Endothelial cell of umbilical vein (primary cell): Measurements from ENCODE around the gene ANAPC13. TPM values are rescaled to one million over a fixed set of nuclear protein-coding genes. Genes with fewer than 3 reads are reported as not detected.

Source experiments
- BruUV-seq: library from RNA; stranded (reverse); fragments of 400-500 nt; replicated peaks from 2 replicates; lab custom pipeline; 2021; lab: Mats Ljungman, UMichigan
- CTCF ChIA-PET: fragments of 300-600, 350-600 bp; sonication (Branson Sonifier 250); formaldehyde crosslinking; loops from one replicate; lab custom pipeline; 2021; ENCODE audit warnings: antibody characterized with exemption, inconsistent platforms; lab: Charles Lee
- POLR2A ChIA-PET: fragments of 300-600, 350-600 bp; sonication (Branson Sonifier 250); formaldehyde crosslinking; loops from one replicate; lab custom pipeline; 2021; ENCODE audit warnings: antibody characterized with exemption, inconsistent platforms; lab: Charles Lee
- DNase-seq: peaks from one replicate; pipeline ENCODE4 v3.0.0-alpha.2; 2011; ENCODE audit warnings: low read depth, low spot score
- FAIRE-seq: peaks from 2 replicates; lab custom pipeline; 2011; peaks lifted over from hg19 to GRCh38; lab: Jason Lieb, UNC
- H2AFZ ChIP-seq: 2 replicates; pipeline ENCODE4 v1.6.0; 2012; ENCODE audit warnings: low read depth, low read length, control low read depth, inconsistent platforms
- H3K27ac ChIP-seq: 2 replicates; pipeline ENCODE4 v1.5.1; 2011; ENCODE audit warnings: low read depth, mild to moderate bottlenecking, control low read depth, low read length, moderate library complexity; ENCODE audit not compliant: insufficient read depth
- H3K27me3 ChIP-seq, 2 experiments: 2 replicates each; pipeline versions ENCODE4 v1.6.0 to v1.6.1; 2011; ENCODE audit warnings: low read length in 2 of 2, mixed read lengths in 1 of 2; ENCODE audit not compliant: control insufficient read depth in 2 of 2, insufficient read depth in 2 of 2
- H3K36me3 ChIP-seq, 2 experiments: 2 replicates in 1 of 2; 3 replicates in 1 of 2; pipeline ENCODE4 v1.5.1; 2011; ENCODE audit warnings: low read length in 2 of 2, mild to moderate bottlenecking in 1 of 2, moderate library complexity in 1 of 2; ENCODE audit not compliant: control insufficient read depth in 2 of 2, insufficient read depth in 2 of 2; ENCODE audit errors: extremely low read depth in 1 of 2
- H3K4me1 ChIP-seq: 3 replicates; pipeline ENCODE4 v1.5.1; 2011; ENCODE audit warnings: mild to moderate bottlenecking, low read length; ENCODE audit not compliant: control insufficient read depth, insufficient read depth; ENCODE audit errors: extremely low read depth
- H3K4me2 ChIP-seq: 2 replicates; pipeline ENCODE4 v1.6.1; 2011; ENCODE audit warnings: low read length, control low read depth, mixed read lengths; ENCODE audit not compliant: insufficient read depth
- H3K4me3 ChIP-seq, 3 experiments: fragments of 200-600 bp in 1 of 3; sonication (generic), shearing (Covaris generic) in 1 of 3; replicated peaks in 1 of 3; 2 replicates each; pipeline ENCODE4 v1.5.1; 2011 to 2016; ENCODE audit warnings: control low read depth in 3 of 3, low read length in 3 of 3, mild to moderate bottlenecking in 2 of 3, inconsistent platforms in 1 of 3, low read depth in 1 of 3, moderate library complexity in 1 of 3; ENCODE audit not compliant: insufficient read depth in 1 of 3
- H3K79me2 ChIP-seq: 2 replicates; pipeline ENCODE4 v1.6.0; 2012; ENCODE audit warnings: low read length, inconsistent platforms; ENCODE audit not compliant: control insufficient read depth, insufficient read depth
- H3K9ac ChIP-seq: replicated peaks from 2 replicates; pipeline ENCODE3; 2011; ENCODE audit warnings: low read length, control low read depth; ENCODE audit not compliant: insufficient read depth; ENCODE audit errors: extremely low read depth
- H3K9me1 ChIP-seq: replicated peaks from 3 replicates; pipeline ENCODE4 v1.6.0; 2011; ENCODE audit warnings: mild to moderate bottlenecking, low read length; ENCODE audit not compliant: control insufficient read depth, insufficient read depth; ENCODE audit errors: extremely low read depth
- H3K9me3 ChIP-seq: replicated peaks from 2 replicates; pipeline ENCODE4 v1.5.1; 2012; ENCODE audit warnings: low read length, inconsistent platforms; ENCODE audit not compliant: control insufficient read depth, insufficient read depth
- H4K20me1 ChIP-seq: replicated peaks from 2 replicates; pipeline ENCODE3; 2011; ENCODE audit warnings: mild to moderate bottlenecking, low read length; ENCODE audit not compliant: control insufficient read depth, insufficient read depth; ENCODE audit errors: extremely low read depth
- EZH2 ChIP-seq: IDR thresholded peaks from 2 replicates; pipeline ENCODE4 v1.6.1; 2012; ENCODE audit warnings: borderline replicate concordance, low read depth, mild to moderate bottlenecking, moderate library complexity, low read length, inconsistent platforms; ENCODE audit not compliant: severe bottlenecking
- FOS ChIP-seq: IDR thresholded peaks from 2 replicates; pipeline ENCODE4 v1.6.1; 2011; ENCODE audit warnings: mild to moderate bottlenecking, low read length, moderate library complexity, borderline replicate concordance; ENCODE audit not compliant: insufficient read depth
- GATA2 ChIP-seq: IDR thresholded peaks from 2 replicates; pipeline ENCODE4 v1.7.0; 2011; ENCODE audit warnings: low read depth, mild to moderate bottlenecking, moderate library complexity, mixed read lengths, low read length; ENCODE audit not compliant: insufficient read length, insufficient read depth
- JUN ChIP-seq: IDR thresholded peaks from 2 replicates; pipeline ENCODE4 v1.6.1; 2011; ENCODE audit warnings: borderline replicate concordance, low read depth; ENCODE audit not compliant: insufficient read length, insufficient read depth
- MAX ChIP-seq: IDR thresholded peaks from 2 replicates; pipeline ENCODE4 v1.6.1; 2011; ENCODE audit not compliant: insufficient read depth, insufficient read length
- MYC ChIP-seq: IDR thresholded peaks from one replicate; pipeline ENCODE4 v1.6.1; 2011; ENCODE audit warnings: mild to moderate bottlenecking, low read depth, low read length
- POLR2A ChIP-seq: IDR thresholded peaks from 2 replicates; pipeline ENCODE4 v1.6.1; 2012; ENCODE audit warnings: low read depth, mild to moderate bottlenecking, control low read depth, low read length
- POLR2AphosphoS5 ChIP-seq: IDR thresholded peaks from 2 replicates; pipeline ENCODE4 v1.6.1; 2012; ENCODE audit warnings: low read depth, mild to moderate bottlenecking, control low read depth, low read length, moderate library complexity; ENCODE audit not compliant: insufficient read depth
- dilution Hi-C: fragments of 300-500 bp; cut with MboI; formaldehyde crosslinking; loops from one replicate; pipeline ENCODE4 v1.15.0; 2019; ENCODE audit warnings: low sequenced_read_pairs; ENCODE audit not compliant: extremely low pct_ligation_motif_present
- intact Hi-C: fragments of 100-400 bp; cut with micrococcal nuclease; formaldehyde crosslinking; loops from one replicate; pipeline ENCODE4 v1.10.0; 2022
- polyA plus RNA-seq, 4 experiments: library from polyadenylated mRNA; depleted of rRNA in 3 of 4; stranded (reverse) in 3 of 4; unstranded in 1 of 4; fragments of >200 nt; gene quantifications; 2 replicates each; pipeline versions ENCODE4 v1.2.1 to v1.2.3, GENCODE V29; 2011 to 2012; ENCODE audit warnings: missing spikeins in 1 of 4
- total RNA-seq: library from RNA; stranded (reverse); gene quantifications from 2 replicates; pipeline ENCODE4 v1.2.3, GENCODE V29; 2021
- TF ChIP-seq, protein P1 (sequence below), 2 donors: IDR thresholded peaks; 1 replicate in 1 of 2; 2 replicates in 1 of 2; pipeline ENCODE4 v1.5.1; 2011; ENCODE audit warnings: low read length in 2 of 2, mild to moderate bottlenecking in 2 of 2, moderate library complexity in 2 of 2, control low read depth in 1 of 2, inconsistent platforms in 1 of 2, low read depth in 1 of 2; ENCODE audit not compliant: insufficient read depth in 1 of 2; ENCODE audit errors: extremely low read depth in 1 of 2

Gene ANAPC13
- total and polyA plus RNA-seq, 2 donors (not counting 3 experiments of a cell fraction or from before 2014, with no cell fraction given), result 48.4 to 50.8 TPM

- intact Hi-C loops (no loop called here), dilution Hi-C loops (no loop called here)
- BruUV-seq, result no TSS peak
- no peak overlapping the region for H3K27ac ChIP-seq
- H3K9me1 ChIP-seq, result no peaks in the 10 kb centered on the region
- H2AFZ ChIP-seq, result no peak overlapping the region
- H3K27me3 ChIP-seq, result no peaks in the 10 kb centered on the region
- H3K36me3 ChIP-seq, result peaks cover 0 to under 1% of the 10 kb centered on the region in 2 experiments
- H3K4me2 ChIP-seq, result no peak overlapping the region
- TF ChIP-seq MYC (no peak), GATA2 (no peak), EZH2 (no peak), MAX (no peak), POLR2AphosphoS5 (no peak), JUN (no peak), POLR2A (no peak), FOS (no peak)
- TF ChIP-seq, protein P1, sequence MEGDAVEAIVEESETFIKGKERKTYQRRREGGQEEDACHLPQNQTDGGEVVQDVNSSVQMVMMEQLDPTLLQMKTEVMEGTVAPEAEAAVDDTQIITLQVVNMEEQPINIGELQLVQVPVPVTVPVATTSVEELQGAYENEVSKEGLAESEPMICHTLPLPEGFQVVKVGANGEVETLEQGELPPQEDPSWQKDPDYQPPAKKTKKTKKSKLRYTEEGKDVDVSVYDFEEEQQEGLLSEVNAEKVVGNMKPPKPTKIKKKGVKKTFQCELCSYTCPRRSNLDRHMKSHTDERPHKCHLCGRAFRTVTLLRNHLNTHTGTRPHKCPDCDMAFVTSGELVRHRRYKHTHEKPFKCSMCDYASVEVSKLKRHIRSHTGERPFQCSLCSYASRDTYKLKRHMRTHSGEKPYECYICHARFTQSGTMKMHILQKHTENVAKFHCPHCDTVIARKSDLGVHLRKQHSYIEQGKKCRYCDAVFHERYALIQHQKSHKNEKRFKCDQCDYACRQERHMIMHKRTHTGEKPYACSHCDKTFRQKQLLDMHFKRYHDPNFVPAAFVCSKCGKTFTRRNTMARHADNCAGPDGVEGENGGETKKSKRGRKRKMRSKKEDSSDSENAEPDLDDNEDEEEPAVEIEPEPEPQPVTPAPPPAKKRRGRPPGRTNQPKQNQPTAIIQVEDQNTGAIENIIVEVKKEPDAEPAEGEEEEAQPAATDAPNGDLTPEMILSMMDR (IDR thresholded peaks at IDR 0.05; ENCODE audit: extremely low read depth in 1 of 2, insufficient read depth in 1 of 2, low read depth in 1 of 2, low read length in 2 of 2), result no peak
- ChIA-PET POLR2A (no interaction called here), CTCF (interaction anchor here (1.2 kb wide), 1 partner anchor 38 kb away, joined by 3 read pairs; no protein-coding TSS in a partner anchor)
- H3K4me3 ChIP-seq, result no peak overlapping the region
- no peak for FAIRE-seq
- H3K9me3 ChIP-seq, result no peaks in the 10 kb centered on the region
- no peak for DNase-seq
- no peaks in the 10 kb centered on the region for H4K20me1 ChIP-seq
- H3K9ac ChIP-seq, result no peak overlapping the region
- H3K4me1 ChIP-seq, result no peaks in the 10 kb centered on the region
- peaks cover 40% of the 10 kb centered on the region for H3K79me2 ChIP-seq
Measured at GRCh38 chr3:134504132-134504531, 18.3 kb upstream of the ANAPC13 start.
